VCaP (cell line): ENCODE data around the gene CDH4.

Experiments
- H3K27ac ChIP-seq: fragments of 450-650 bp; 2 replicates; pipeline ENCODE4 v1.5.1; 2017
- TF ChIP-seq, protein P1 (sequence below): fragments of 450-650 bp; conservative IDR thresholded peaks from 2 replicates; pipeline ENCODE4 v1.5.1; 2017; ENCODE audit warnings: mild to moderate bottlenecking, moderate library complexity

The CDH4 gene

DNA sequence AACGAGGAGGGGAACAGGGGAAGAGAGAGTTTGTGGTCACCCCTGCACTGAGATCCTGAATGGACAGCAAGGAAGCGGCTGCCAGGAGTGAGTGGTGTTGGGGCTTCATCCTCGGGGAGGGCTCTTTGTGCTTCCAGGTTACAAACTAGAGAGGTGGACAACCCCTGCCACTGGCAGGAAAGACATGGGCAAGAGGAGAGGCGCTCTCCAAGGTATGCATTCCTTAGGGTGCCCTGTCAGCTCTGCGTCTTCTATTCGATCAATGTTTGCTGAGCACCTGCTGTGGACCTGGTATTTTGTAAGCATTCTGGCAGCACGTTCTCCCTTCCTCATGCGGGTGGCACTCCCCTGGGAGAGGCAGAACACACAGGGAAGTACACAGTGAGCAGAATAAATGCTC is 93.6 kb downstream of the CDH4 start:
- no peak overlapping the region; the same call in 1 of the 2 replicates for H3K27ac ChIP-seq
- TF ChIP-seq, protein P1, sequence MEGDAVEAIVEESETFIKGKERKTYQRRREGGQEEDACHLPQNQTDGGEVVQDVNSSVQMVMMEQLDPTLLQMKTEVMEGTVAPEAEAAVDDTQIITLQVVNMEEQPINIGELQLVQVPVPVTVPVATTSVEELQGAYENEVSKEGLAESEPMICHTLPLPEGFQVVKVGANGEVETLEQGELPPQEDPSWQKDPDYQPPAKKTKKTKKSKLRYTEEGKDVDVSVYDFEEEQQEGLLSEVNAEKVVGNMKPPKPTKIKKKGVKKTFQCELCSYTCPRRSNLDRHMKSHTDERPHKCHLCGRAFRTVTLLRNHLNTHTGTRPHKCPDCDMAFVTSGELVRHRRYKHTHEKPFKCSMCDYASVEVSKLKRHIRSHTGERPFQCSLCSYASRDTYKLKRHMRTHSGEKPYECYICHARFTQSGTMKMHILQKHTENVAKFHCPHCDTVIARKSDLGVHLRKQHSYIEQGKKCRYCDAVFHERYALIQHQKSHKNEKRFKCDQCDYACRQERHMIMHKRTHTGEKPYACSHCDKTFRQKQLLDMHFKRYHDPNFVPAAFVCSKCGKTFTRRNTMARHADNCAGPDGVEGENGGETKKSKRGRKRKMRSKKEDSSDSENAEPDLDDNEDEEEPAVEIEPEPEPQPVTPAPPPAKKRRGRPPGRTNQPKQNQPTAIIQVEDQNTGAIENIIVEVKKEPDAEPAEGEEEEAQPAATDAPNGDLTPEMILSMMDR: no peak

DNA sequence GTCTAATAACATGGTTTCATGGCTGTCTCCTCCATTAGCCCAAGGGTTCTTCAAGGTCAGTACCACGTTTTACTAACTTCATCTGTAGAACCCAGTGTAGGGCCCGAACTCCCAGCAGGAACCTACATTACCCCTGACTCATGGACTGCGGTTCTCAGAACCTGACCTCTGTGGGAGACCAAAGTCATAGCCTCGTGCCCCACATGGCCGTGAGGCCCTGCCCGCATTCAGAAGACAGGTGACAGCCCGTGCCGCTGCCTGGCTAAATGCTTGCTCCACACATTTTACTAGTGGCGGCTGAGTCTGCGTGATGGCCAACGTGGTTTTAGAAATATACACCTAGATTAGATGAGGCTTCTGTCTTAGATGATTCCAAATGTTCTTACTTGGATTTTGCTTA is 94.9 kb downstream of the CDH4 start:
- H3K27ac ChIP-seq: no peak overlapping the region
- TF ChIP-seq, protein P1: no peak

DNA sequence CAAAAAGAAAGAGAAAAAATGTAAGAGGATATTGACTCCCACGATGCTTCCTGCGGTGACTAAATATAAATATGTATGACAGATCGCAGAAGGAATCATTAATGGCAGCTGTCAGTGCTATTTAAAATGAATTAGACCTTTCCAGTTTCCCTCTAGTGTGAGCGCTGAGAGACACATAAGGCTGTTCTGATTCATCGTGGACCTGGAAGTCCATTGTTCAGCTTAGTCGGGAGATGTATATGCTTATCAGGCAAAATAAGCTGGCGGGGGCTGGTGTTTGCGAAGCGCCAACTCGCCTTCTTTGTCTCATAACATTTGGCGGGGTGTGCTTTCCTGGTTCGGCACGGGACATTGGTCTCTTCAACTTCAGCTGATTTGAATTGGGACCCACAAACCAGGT is 95.4 kb downstream of the CDH4 start:
- H3K27ac ChIP-seq: no peak overlapping the region
- TF ChIP-seq, protein P1: no peak

DNA sequence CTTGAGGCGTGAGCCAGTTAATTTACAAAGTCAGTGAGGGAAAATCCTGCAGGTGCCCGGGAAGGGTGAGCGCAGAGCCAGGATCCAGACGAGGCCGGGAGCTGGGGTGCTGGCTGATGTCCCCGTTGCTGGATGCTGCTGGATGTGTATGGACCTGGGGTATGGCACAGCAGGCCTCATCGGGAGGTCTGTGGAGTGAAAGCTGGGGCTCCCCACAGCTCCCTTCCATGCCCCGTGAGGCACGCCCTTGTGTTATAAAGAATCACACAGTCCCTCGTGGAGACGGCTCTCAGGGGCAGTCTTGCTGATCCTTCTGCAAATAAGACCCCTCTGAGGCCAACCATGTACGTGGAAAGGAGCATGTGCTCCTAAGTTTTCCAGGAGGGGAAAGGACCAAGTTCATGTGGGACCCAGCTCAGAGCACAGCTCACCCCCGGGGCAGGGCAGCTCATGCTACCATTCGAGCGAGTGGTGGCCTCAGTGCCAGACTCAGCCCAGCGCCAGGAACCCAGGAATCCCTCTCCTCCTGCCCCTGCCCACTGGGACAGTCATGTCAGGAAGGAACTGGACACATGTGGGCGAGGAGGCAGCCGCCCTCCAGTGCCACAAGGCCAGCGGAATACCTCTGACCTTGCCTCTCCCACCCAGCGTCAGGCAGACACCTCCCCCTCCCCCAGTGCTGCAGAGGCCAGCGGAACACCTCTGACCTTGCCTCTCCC is 97.5 kb downstream of the CDH4 start:
- TF ChIP-seq, protein P1: no peak
- H3K27ac ChIP-seq: no peak overlapping the region

DNA sequence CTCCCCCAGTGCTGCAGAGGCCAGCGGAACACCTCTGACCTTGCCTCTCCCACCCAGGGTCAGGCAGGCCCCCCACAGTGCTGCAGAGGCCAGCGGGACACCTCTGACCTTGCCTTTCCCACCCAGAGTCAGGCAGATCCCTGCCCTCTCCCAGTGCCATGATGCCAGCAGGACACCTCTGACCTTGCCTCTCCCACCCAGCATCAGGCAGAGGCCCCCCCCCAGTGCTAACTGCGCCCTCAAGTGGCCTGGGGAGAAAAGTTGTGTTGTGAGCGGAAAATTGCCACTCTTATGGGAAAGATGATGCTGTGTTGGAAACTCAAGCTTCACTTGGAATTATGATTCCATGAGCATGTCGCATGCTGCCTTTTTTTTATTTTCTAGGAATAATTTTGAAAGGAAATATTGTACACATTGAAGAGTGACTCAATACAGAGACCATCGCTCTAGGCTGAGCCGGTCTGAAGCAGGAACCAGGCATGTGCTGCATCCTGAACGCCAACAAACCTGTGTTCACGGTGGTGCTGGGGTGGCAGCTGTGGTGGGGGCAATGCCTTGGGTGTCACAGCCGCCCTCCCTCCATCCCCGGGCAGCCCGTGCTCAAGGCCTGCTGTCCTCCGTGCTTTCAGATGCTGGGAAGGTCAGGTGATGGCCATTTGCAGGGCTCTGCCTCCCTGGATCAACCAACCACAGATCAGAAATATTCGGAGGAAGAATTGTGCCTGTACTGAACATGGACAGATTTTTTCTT is 98.6 kb downstream of the CDH4 start:
- H3K27ac ChIP-seq: no peak overlapping the region
- TF ChIP-seq, protein P1: peak; percentile 22; the same call in 1 of the 2 replicates

DNA sequence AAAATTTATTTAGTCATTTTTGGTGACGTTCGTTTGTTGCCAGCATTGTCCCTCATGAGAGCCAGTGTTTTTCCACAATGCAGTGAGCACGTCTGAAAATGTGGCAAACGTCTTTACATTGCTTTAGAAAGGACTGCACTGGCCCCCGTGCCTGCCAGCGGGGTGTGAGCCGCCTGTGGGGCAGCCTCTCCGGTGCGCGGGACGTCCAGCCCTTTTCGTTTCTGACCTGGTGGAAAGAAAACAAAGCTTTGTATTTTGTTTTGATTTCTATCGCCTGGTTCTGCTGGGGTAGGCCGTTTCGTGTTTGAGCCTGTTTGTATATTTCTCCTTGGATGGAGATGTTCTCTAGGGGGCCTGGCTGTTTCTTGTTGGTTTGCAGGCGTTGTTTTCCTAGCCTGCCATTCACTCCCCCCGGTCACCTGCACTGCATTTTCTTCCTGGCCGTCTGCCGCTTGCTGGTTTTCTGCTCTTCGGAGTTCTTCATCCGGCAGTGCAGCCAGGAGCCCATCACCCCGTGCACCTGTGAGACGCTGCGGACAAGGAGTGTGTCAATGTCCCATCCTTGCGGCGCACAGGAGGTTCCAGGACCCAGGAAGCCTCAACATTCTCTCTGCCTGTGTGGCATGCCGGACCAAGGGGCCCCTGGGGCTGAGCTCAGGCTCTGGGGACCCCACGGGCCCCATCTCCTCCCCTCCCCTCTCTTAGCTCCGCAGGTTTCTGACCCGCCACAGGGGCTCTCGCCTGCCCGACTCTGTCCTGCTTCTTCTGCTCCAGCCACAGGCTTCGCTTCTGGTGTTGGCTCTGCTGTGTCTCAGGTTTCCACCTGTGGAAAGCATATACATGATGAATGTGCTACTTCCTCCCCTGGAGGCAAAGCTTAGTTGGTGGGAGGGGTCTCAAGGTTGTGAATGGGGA is 100.5 kb downstream of the CDH4 start:
- TF ChIP-seq, protein P1: no peak

More for the DNA sequence above, 100.5 kb downstream of the CDH4 start:
- no peak overlapping the region for H3K27ac ChIP-seq
